Lower lobe of right lung (tissue), 2 donors: ENCODE results near the gene PTN. TPM values are rescaled to one million over a fixed set of nuclear protein-coding genes. Genes with fewer than 3 reads are reported as not detected.

Source experiments
- ATAC-seq, 2 donors: fragments of 200-7000 bp; cut with Tn5 transposase; one replicate each; pipeline ENCODE4 v1.9.1; 2020 to 2022; ENCODE audit warnings: mild to moderate bottlenecking in 2 of 2, moderate library complexity in 2 of 2
- DNase-seq: peaks from one replicate; pipeline ENCODE4 v3.0.0-alpha.2; 2020
- H3K27ac ChIP-seq: fragments of 200-600 bp; one replicate; pipeline ENCODE4 v1.8.0; 2022
- H3K27me3 ChIP-seq: fragments of 200-600 bp; one replicate; pipeline ENCODE4 v1.8.0; 2022; ENCODE audit warnings: low read depth
- H3K36me3 ChIP-seq: fragments of 200-600 bp; one replicate; pipeline ENCODE4 v1.8.0; 2022; ENCODE audit warnings: mild to moderate bottlenecking
- H3K4me1 ChIP-seq: fragments of 200-600 bp; one replicate; pipeline ENCODE4 v1.8.0; 2022
- H3K4me3 ChIP-seq: fragments of 200-600 bp; one replicate; pipeline ENCODE4 v1.8.0; 2022; ENCODE audit warnings: mild to moderate bottlenecking
- H3K9me3 ChIP-seq: fragments of 200-600 bp; one replicate; pipeline ENCODE4 v1.8.0; 2022
- intact Hi-C: fragments of 100-400 bp; cut with DNase I; formaldehyde crosslinking; loops from one replicate; pipeline ENCODE4 v1.11.0; 2022
- long read RNA-seq: library from polyadenylated mRNA; unstranded; transcript quantifications from one replicate; pipeline ENCODE4 v2.0.0, GENCODE V29; 2021
- total RNA-seq: library from RNA; stranded (reverse); fragmentation: NEBNext Ultra II Directional; extraction: Animal tissue kit (Norgen Biotek cat#: 25700); gene quantifications from one replicate; pipeline ENCODE4 v1.2.1, GENCODE V29; 2021
- TF ChIP-seq, protein P1 (sequence below): fragments of 200-600 bp; IDR thresholded peaks from one replicate; pipeline ENCODE4 v1.8.0; 2022; ENCODE audit warnings: antibody characterized with exemption, mild to moderate bottlenecking
- donor health status: DM: no; HTN: yes; CAD: no; lungs with severe emphysema.

PTN gene, protein sequence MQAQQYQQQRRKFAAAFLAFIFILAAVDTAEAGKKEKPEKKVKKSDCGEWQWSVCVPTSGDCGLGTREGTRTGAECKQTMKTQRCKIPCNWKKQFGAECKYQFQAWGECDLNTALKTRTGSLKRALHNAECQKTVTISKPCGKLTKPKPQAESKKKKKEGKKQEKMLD
- total RNA-seq = 6.3 TPM
- long read RNA-seq, transcript PTN-201 (5 exons, 1,614 nt) = major isoform, 6 of 7 reads
- long read RNA-seq, partial matches to known transcripts = 0 of 7 reads
- long read RNA-seq, other reads (novel, unspliced or antisense) = 1 of 7 reads

DNA sequence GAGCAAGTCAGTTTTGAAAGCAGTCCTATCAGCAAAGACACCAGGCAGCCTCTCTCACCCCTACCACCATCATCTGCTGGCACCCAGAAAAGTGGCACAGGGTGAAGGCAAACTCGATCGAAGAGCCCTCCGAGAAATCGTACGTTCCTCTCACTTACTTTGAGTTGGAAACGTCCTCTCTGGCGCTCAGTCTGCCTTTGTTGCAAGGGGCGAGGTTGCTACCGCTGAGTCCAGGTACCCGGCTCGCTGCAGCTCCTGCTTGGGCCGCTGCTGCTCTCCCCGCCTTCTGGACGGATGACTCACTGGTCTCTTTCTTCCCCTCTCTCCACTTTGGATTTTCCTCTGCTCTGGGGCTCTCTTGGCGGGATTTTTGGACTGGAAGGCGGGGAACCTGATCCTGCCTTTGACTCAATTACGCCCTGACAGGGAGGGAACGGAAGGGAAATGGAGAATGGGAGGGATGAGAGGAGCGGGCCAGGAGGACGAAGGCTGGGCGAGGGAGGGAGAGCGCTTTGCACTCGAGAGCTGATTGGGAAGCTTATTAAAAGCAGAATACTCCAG is at the start of gene PTN:
Gene PTN, minus strand, starts transcription at position 453 of the 561 bp plus-strand sequence. CDS start 88,760 bp downstream, outside the sequence.
- no peak within 1 kb of the TSS for H3K27ac ChIP-seq
- H3K4me3 ChIP-seq = peak within 1 kb of the TSS; percentile 32
- no peaks in the 10 kb centered on the region for H3K9me3 ChIP-seq
- H3K27me3 ChIP-seq = no peaks in the 10 kb centered on the region
- no peak for DNase-seq
- H3K36me3 ChIP-seq = no peaks in the 10 kb centered on the region
- H3K4me1 ChIP-seq = no peaks in the 10 kb centered on the region
- intact Hi-C loops = no loop called here
- ATAC-seq = peak; percentile 67 to 81
- TF ChIP-seq, protein P1, sequence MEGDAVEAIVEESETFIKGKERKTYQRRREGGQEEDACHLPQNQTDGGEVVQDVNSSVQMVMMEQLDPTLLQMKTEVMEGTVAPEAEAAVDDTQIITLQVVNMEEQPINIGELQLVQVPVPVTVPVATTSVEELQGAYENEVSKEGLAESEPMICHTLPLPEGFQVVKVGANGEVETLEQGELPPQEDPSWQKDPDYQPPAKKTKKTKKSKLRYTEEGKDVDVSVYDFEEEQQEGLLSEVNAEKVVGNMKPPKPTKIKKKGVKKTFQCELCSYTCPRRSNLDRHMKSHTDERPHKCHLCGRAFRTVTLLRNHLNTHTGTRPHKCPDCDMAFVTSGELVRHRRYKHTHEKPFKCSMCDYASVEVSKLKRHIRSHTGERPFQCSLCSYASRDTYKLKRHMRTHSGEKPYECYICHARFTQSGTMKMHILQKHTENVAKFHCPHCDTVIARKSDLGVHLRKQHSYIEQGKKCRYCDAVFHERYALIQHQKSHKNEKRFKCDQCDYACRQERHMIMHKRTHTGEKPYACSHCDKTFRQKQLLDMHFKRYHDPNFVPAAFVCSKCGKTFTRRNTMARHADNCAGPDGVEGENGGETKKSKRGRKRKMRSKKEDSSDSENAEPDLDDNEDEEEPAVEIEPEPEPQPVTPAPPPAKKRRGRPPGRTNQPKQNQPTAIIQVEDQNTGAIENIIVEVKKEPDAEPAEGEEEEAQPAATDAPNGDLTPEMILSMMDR = no peak

DNA sequence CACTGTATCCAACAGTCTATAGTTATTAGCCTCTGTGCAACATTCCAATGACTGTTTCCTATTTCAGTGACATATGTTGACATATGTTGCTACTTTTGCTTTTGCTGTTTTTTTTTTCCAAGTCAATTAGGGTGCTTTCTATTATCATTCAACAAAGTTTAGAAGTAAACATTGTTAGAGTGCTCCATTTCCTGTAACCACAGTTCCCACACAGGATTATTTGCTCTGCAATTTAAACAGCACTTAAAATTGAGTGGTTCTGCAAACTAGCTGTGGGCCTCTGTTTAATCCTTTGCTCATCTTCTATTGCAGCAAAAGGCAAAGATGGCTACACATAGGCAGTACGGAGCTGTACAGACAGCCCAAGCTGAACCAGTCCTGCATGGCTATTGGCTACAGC is 46.5 kb upstream of the PTN start:
- ATAC-seq (peak; percentile 40 to 75), DNase-seq (no peak)
- intact Hi-C loops = no loop called here
- TF ChIP-seq, protein P1 = no peak
- no peak overlapping the region for H3K4me3 ChIP-seq
- H3K27me3 ChIP-seq = no peaks in the 10 kb centered on the region
- H3K9me3 ChIP-seq = no peaks in the 10 kb centered on the region
- no peak overlapping the region for H3K27ac ChIP-seq
- H3K4me1 ChIP-seq = no peaks in the 10 kb centered on the region
- H3K36me3 ChIP-seq = no peaks in the 10 kb centered on the region

DNA sequence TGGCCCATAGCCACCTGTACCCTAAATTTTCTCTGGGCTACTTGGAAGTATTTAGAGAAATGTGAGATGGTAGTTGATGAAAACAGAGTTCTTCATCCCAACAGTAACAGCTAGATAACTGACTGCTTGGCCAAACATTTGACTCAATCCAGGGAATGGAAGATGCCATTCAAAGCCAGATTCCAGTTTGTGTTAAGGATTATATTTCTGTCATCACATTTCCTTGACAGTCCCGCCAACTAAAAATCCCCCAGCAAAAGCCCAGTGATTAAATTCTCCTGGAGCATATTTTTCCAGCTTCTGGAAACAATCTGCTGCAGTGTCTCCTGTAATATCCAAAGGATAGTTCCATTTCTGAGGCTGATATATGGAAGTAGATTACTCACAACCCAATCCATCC is 45.4 kb upstream of the PTN start:
- intact Hi-C loops = no loop called here
- TF ChIP-seq, protein P1 = no peak
- no peak for ATAC-seq

GRCh38 chr7:137386966-137387365 is 43.4 kb upstream of the PTN start:
- no peak overlapping the region for H3K27ac ChIP-seq
- intact Hi-C loops = no loop called here
- TF ChIP-seq, protein P1 = no peak
- no peaks in the 10 kb centered on the region for H3K4me1 ChIP-seq
- ATAC-seq (peak in 1 of 2 donors; percentile 40), DNase-seq (no peak)
- H3K4me3 ChIP-seq = no peak overlapping the region
- H3K36me3 ChIP-seq = no peaks in the 10 kb centered on the region
- H3K27me3 ChIP-seq = no peaks in the 10 kb centered on the region
- H3K9me3 ChIP-seq = no peaks in the 10 kb centered on the region

More for the DNA sequence above, 45.4 kb upstream of the PTN start:
- Histone ChIP-seq H3K4me1 (no peaks in the 10 kb centered on the region), H3K27ac (no peak overlapping the region), H3K9me3 (no peaks in the 10 kb centered on the region), H3K4me3 (no peak overlapping the region), H3K27me3 (no peaks in the 10 kb centered on the region), H3K36me3 (no peaks in the 10 kb centered on the region)
- no peak for DNase-seq

DNA sequence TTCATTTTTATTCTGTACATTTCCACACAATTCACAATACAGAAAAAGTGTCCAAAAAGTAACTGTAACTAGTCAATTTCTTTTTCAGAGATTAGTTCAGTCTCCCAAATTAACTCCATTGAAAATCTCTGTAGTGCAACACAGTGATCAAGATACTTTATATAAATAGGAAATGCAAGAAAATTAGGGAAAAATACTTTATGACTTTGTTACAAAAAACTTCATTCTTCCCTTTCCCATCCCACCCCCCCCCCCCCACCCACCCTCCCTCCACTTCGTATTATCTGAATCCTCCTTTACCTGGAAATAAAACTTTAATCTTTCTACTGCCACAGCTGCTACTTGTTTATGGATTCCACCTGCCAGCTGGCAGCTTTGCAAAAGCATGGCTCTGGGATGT is 37.5 kb upstream of the PTN start:
- peaks cover 5% of the 10 kb centered on the region for H3K9me3 ChIP-seq
- no peaks in the 10 kb centered on the region for H3K27me3 ChIP-seq
- H3K27ac ChIP-seq = no peak overlapping the region
- ATAC-seq (no peak), DNase-seq (no peak)
- no peaks in the 10 kb centered on the region for H3K36me3 ChIP-seq
- intact Hi-C loops = no loop called here
- TF ChIP-seq, protein P1 = no peak
- H3K4me1 ChIP-seq = no peaks in the 10 kb centered on the region
- no peak overlapping the region for H3K4me3 ChIP-seq
